GM12878 (cell line): ENCODE measurements around the gene DHX29. TPM values are rescaled to one million over a fixed set of nuclear protein-coding genes. Genes with fewer than 3 reads are reported as not detected.

Experiments
- ATAC-seq: fragments of 200-7000 bp; cut with Tn5 transposase; 3 replicates; pipeline ENCODE4 v1.9.1; 2020; ENCODE audit warnings: mild to moderate bottlenecking, moderate library complexity
- Bru-seq: library from RNA; stranded (reverse); fragments of 400-500 nt; gene quantifications from one replicate; lab custom pipeline; 2021; lab: Mats Ljungman, UMichigan
- BruChase-seq, 2 experiments: library from RNA; stranded (reverse); fragments of 400-500 nt; gene quantifications; one replicate each; lab custom pipeline; 2021; lab: Mats Ljungman, UMichigan
- BruUV-seq: library from RNA; stranded (reverse); fragments of 400-500 nt; replicated peaks from 2 replicates; lab custom pipeline; 2021; lab: Mats Ljungman, UMichigan
- CTCF ChIA-PET: fragments of 300-600 bp; sonication (Branson Sonifier 250); formaldehyde crosslinking; extraction: SDS; loops from one replicate; lab custom pipeline; 2021; ENCODE audit warnings: inconsistent platforms; lab: Yijun Ruan, JAX
- POLR2A ChIA-PET: fragments of 350-600 bp; formaldehyde crosslinking; extraction: SDS; loops from one replicate; lab custom pipeline; 2021; ENCODE audit warnings: inconsistent platforms; lab: Charles Lee
- RAD21 ChIA-PET: fragments of 300-600 bp; sonication (Branson Sonifier 250); formaldehyde crosslinking; loops from one replicate; lab custom pipeline; 2023; ENCODE audit warnings: antibody characterized with exemption; ENCODE audit not compliant: unreplicated experiment; lab: Charles Lee
- SMC1A ChIA-PET: fragments of 300-600 bp; sonication (Branson Sonifier 250); formaldehyde crosslinking; loops from one replicate; lab custom pipeline; 2023; ENCODE audit not compliant: unreplicated experiment, uncharacterized antibody; lab: Charles Lee
- DNase-seq: peaks from one replicate; pipeline ENCODE4 v3.0.0-alpha.2; 2011; ENCODE audit warnings: low read depth, low spot score
- FAIRE-seq: peaks from 3 replicates; lab custom pipeline; 2011; peaks lifted over from hg19 to GRCh38; lab: Jason Lieb, UNC
- H2AFZ ChIP-seq: 2 replicates; pipeline ENCODE4 v1.6.0; 2011; ENCODE audit warnings: low read depth, low read length, control low read depth; ENCODE audit not compliant: control insufficient read depth
- H3K27ac ChIP-seq: 2 replicates; pipeline ENCODE4 v1.5.1; 2011; ENCODE audit warnings: control low read depth; ENCODE audit not compliant: control insufficient read depth, insufficient read depth
- H3K27me3 ChIP-seq, 2 experiments: replicated peaks in 1 of 2; 2 replicates each; pipeline versions ENCODE4 v1.6.0 to v1.6.1; 2011; ENCODE audit warnings: low read length in 1 of 2; ENCODE audit not compliant: control insufficient read depth in 2 of 2, insufficient read depth in 2 of 2
- H3K36me3 ChIP-seq, 2 experiments: 2 replicates each; pipeline ENCODE4 v1.5.1; 2011; ENCODE audit warnings: low read length in 1 of 2; ENCODE audit not compliant: control insufficient read depth in 2 of 2, insufficient read depth in 2 of 2
- H3K4me1 ChIP-seq: 2 replicates; pipeline ENCODE4 v1.6.1; 2011; ENCODE audit warnings: mild to moderate bottlenecking, low read length, moderate library complexity, mixed read lengths; ENCODE audit not compliant: control insufficient read depth, insufficient read depth
- H3K4me2 ChIP-seq: 2 replicates; pipeline ENCODE4 v1.6.0; 2011; ENCODE audit warnings: control low read depth; ENCODE audit not compliant: control insufficient read depth, insufficient read depth
- H3K4me3 ChIP-seq: fragments of 200-600 bp; sonication (generic); 2 replicates; pipeline ENCODE4 v1.5.1; 2016
- H3K79me2 ChIP-seq: 2 replicates; pipeline ENCODE4 v1.6.0; 2011; ENCODE audit warnings: low read length; ENCODE audit not compliant: control insufficient read depth, insufficient read depth
- H3K9ac ChIP-seq: 2 replicates; pipeline ENCODE4 v1.8.0; 2011; ENCODE audit warnings: low read length, control low read depth, mixed read lengths; ENCODE audit not compliant: control insufficient read depth, insufficient read depth
- H3K9me3 ChIP-seq: replicated peaks from 3 replicates; pipeline ENCODE4 v1.5.1; 2011; ENCODE audit warnings: mild to moderate bottlenecking, low read length; ENCODE audit not compliant: control insufficient read depth, insufficient read depth
- H4K20me1 ChIP-seq: 2 replicates; pipeline ENCODE4 v1.6.0; 2011; ENCODE audit not compliant: control insufficient read depth, insufficient read depth
- MTA3 ChIP-seq: IDR thresholded peaks from 2 replicates; pipeline ENCODE4 v1.6.1; 2012; ENCODE audit warnings: low read length, inconsistent platforms, borderline replicate concordance
- NR2C1 ChIP-seq: fragments of 450-650 bp; IDR thresholded peaks from 2 replicates; pipeline ENCODE4 v1.6.1; 2017; ENCODE audit warnings: antibody characterized with exemption, mild to moderate bottlenecking, moderate library complexity
- RCOR1 ChIP-seq: conservative IDR thresholded peaks from 2 replicates; pipeline ENCODE4 v1.6.1; 2012; ENCODE audit warnings: low read depth, low read length, improper control_type of control experiment
- TCF12 ChIP-seq: IDR thresholded peaks from 2 replicates; pipeline ENCODE4 v1.6.1; 2011; ENCODE audit warnings: low read depth, mild to moderate bottlenecking, low read length
- WGBS: methylation state at CpG from one replicate; pipeline ENCODE4 v1.1.6; 2016; ENCODE audit warnings: low lambda C conversion rate; ENCODE audit not compliant: insufficient replicate concordance, insufficient coverage; ENCODE audit errors: missing lambda C conversion rate; 5-methylcytosine and 5-hydroxymethylcytosine counted together
- in situ Hi-C: fragments of 300-500 bp; cut with MboI; formaldehyde crosslinking; loops from 9 replicates; pipeline ENCODE4 v1.14.3; 2018; ENCODE audit warnings: mixed read lengths
- intact Hi-C: fragments of 100-400 bp; cut with micrococcal nuclease; formaldehyde crosslinking; loops from one replicate; pipeline ENCODE4 v1.14.2; 2022; ENCODE audit not compliant: unreplicated experiment
- long read RNA-seq, 2 experiments: library from polyadenylated mRNA; unstranded; transcript quantifications; one replicate each; pipeline ENCODE4 v2.0.0, GENCODE V29; 2019 to 2020
- polyA minus RNA-seq, 3 experiments: library from RNA; depleted of rRNA, polyadenylated mRNA; stranded (reverse); fragments of >200 nt; gene quantifications; 2 replicates each; pipeline ENCODE4 v1.2.3, GENCODE V29; 2011
- polyA plus RNA-seq, 11 experiments: library from polyadenylated mRNA; depleted of rRNA in 4 of 11; unstranded in 6 of 11; stranded (reverse) in 5 of 11; fragments of >200 nt; fragmentation: Nextera tagmentation in 4 of 11; fragmentation: Illumina TruSeq in 1 of 11; extraction: Ambion mirVana in 4 of 11; extraction: Trizol in 1 of 11; gene quantifications; 1 replicate in 1 of 11; 2 replicates in 10 of 11; pipeline versions ENCODE4 v1.2.1 to v1.2.3, GENCODE V29; 2011 to 2016; ENCODE audit warnings: inconsistent platforms in 2 of 11, missing spikeins in 2 of 11, low read depth in 1 of 11
- total RNA-seq, 4 experiments: library from RNA; depleted of rRNA in 3 of 4; stranded (reverse); fragments of >200 nt in 3 of 4; fragmentation: Illumina TruSeq in 1 of 4; extraction: Trizol in 1 of 4; gene quantifications; 2 replicates each; pipeline versions ENCODE4 v1.2.1 to v1.2.3, GENCODE V29; 2013 to 2021
- TF ChIP-seq, protein P1 (sequence below): IDR thresholded peaks from 2 replicates; pipeline ENCODE4 v1.6.1; 2012; ENCODE audit warnings: low read length, inconsistent platforms
- TF ChIP-seq, protein P2 (sequence below): fragments of 450-650 bp; IDR thresholded peaks from 2 replicates; pipeline ENCODE4 v1.6.1; 2016; ENCODE audit warnings: mild to moderate bottlenecking, moderate library complexity, borderline replicate concordance

DHX29 gene, protein sequence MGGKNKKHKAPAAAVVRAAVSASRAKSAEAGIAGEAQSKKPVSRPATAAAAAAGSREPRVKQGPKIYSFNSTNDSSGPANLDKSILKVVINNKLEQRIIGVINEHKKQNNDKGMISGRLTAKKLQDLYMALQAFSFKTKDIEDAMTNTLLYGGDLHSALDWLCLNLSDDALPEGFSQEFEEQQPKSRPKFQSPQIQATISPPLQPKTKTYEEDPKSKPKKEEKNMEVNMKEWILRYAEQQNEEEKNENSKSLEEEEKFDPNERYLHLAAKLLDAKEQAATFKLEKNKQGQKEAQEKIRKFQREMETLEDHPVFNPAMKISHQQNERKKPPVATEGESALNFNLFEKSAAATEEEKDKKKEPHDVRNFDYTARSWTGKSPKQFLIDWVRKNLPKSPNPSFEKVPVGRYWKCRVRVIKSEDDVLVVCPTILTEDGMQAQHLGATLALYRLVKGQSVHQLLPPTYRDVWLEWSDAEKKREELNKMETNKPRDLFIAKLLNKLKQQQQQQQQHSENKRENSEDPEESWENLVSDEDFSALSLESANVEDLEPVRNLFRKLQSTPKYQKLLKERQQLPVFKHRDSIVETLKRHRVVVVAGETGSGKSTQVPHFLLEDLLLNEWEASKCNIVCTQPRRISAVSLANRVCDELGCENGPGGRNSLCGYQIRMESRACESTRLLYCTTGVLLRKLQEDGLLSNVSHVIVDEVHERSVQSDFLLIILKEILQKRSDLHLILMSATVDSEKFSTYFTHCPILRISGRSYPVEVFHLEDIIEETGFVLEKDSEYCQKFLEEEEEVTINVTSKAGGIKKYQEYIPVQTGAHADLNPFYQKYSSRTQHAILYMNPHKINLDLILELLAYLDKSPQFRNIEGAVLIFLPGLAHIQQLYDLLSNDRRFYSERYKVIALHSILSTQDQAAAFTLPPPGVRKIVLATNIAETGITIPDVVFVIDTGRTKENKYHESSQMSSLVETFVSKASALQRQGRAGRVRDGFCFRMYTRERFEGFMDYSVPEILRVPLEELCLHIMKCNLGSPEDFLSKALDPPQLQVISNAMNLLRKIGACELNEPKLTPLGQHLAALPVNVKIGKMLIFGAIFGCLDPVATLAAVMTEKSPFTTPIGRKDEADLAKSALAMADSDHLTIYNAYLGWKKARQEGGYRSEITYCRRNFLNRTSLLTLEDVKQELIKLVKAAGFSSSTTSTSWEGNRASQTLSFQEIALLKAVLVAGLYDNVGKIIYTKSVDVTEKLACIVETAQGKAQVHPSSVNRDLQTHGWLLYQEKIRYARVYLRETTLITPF (N-terminal part only)
- 21.9 and 26.8 TPM in 2 replicates for total RNA-seq (2013; cell fraction: nucleolus; rRNA removed)
- total RNA-seq (2014; rRNA removed) (16.7 and 20.1 TPM in 2 replicates), total RNA-seq (2014; rRNA removed; fragmentation: Illumina TruSeq; extraction: Trizol) (23.1 and 25.9 TPM in 2 replicates), total RNA-seq (2021) (17.0 and 17.7 TPM in 2 replicates), polyA plus RNA-seq (2011; rRNA removed) (5.3 and 7.9 TPM in 2 replicates), polyA plus RNA-seq (2014; fragmentation: Illumina TruSeq; extraction: Trizol) (23.2 and 27.3 TPM in 2 replicates), polyA plus RNA-seq (2014; fragmentation: Nextera tagmentation; extraction: Ambion mirVana) (1 to 10 TPM; 5.8 to 9.5 TPM), polyA plus RNA-seq (2014; rRNA removed) (9.6 and 10.6 TPM in 2 replicates), polyA plus RNA-seq (2016; fragmentation: Nextera tagmentation; extraction: Ambion mirVana) (10 to 100 TPM; 39.6 to 49.1 TPM), polyA minus RNA-seq (2011; rRNA and poly(A)+ RNA removed) (3.6 and 4.3 TPM in 2 replicates), Bru-seq, nascent RNA (percentile 79 among the genes with signal in this experiment), BruChase-seq, experiment 1, labeled RNA remaining after a 6-hour chase (percentile 80 among the genes with signal in this experiment), BruChase-seq, experiment 2, labeled RNA remaining after a 2-hour chase (percentile 79 among the genes with signal in this experiment)
- 4.9 TPM for polyA plus RNA-seq (2011; ENCODE audit: low read depth)
- polyA plus RNA-seq (2011; cell fraction: cytosol; rRNA removed) = 2.5 and 3.2 TPM in 2 replicates
- 3.8 and 6.2 TPM in 2 replicates for polyA plus RNA-seq (2011; cell fraction: nucleus; rRNA removed)
- polyA plus RNA-seq (2012) = 7.5 and 7.6 TPM in 2 replicates
- polyA minus RNA-seq (2011; cell fraction: cytosol; rRNA and poly(A)+ RNA removed) = 3.3 and 3.9 TPM in 2 replicates
- 2.9 and 4.3 TPM in 2 replicates for polyA minus RNA-seq (2011; cell fraction: nucleus; rRNA and poly(A)+ RNA removed)
- long read RNA-seq, experiment 1, partial matches to known transcripts = 17 of 18 reads
- long read RNA-seq, experiment 1, other reads (novel, unspliced or antisense) = 1 of 18 reads
- long read RNA-seq, experiment 2, partial matches to known transcripts = 85 of 88 reads
- long read RNA-seq, experiment 2, other reads (novel, unspliced or antisense) = 3 of 88 reads

DNA sequence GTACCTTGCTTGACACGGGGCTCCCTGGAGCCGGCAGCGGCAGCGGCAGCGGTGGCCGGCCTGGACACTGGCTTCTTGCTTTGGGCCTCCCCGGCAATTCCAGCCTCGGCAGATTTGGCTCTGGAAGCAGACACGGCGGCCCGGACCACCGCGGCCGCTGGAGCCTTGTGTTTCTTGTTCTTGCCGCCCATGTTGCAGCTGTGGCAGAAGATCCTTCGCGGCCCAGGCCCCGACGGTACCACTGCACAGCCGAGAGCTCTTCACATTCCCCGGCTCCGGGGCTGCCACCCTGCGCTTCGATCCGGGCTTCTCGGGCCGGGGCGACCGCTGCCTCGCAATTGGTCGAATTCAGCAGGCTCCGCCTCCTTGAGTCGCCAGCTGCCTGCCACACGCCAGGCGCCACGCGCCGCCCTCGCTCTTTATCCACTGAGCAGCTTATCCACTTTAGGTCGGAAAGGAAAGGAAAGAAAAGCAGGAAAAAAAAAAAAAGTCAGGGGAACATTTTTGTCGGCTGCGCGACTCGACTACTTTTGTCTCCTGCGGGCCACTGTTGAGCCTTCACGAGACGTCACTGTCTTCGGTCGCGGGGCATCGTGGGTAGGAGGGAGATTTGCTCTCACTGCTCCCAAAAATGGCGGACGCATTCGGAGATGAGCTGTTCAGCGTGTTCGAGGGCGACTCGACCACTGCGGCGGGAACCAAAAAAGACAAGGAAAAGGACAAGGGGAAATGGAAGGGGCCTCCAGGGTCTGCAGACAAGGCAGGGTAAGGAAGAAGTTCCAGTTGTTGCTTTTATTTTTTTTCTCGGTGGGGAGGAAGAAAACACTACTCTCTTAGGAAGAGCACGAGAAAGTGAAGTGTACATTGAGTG is at the start of gene DHX29, which contains the start of gene MTREX:
Gene DHX29 (minus strand): TSS at position 312 of the 871 bp plus-strand sequence. CDS start 121 bp downstream, at position 191.
Gene MTREX (plus strand): TSS at position 607 of the 871 bp plus-strand sequence. CDS start 25 bp downstream, at position 632.
- Histone ChIP-seq H2AFZ (peak within 1 kb of the TSS; percentile 69), H3K36me3 (peaks cover 0 to 2% of the 10 kb centered on the region in 2 experiments; a peak in 1 of 4 replicates), H3K4me3 (peak within 1 kb of the TSS; percentile 85), H3K4me1 (no peaks in the 10 kb centered on the region), H3K4me2 (peak within 1 kb of the TSS; percentile 46), H3K27ac (peak within 1 kb of the TSS; percentile 80), H3K9ac (peak within 1 kb of the TSS; percentile 90), H3K27me3 (no peaks in the 10 kb centered on the region), H3K79me2 (peaks cover 87% of the 10 kb centered on the region), H4K20me1 (no peaks in the 10 kb centered on the region), H3K9me3 (peaks cover 2% of the 10 kb centered on the region; the same call in 2 of the 3 replicates)
- SMC1A ChIA-PET = interaction anchor here (1.0 kb wide), 3 partner anchors 8 to 11 kb away, joined by 3 to 5 read pairs (median 3); no protein-coding TSS in a partner anchor
- FAIRE-seq = peak; percentile 98
- WGBS = under 1% methylated on average over 58 of the region's 62 CpGs
- intact Hi-C loops (loop anchor here (5.0 kb wide), 1 partner anchor 135 kb away; the partner anchor contains the start of gene CDC20B), in situ Hi-C loops (loop anchor here (25.0 kb wide), 1 partner anchor 1880 kb away; no protein-coding TSS in a partner anchor)
- RAD21 ChIA-PET = interaction anchor here (0.9 to 1.2 kb wide), 5 partner anchors 11 to 670 kb away, joined by 3 to 5 read pairs (median 4); no protein-coding TSS in a partner anchor
- peak; percentile 94 for ATAC-seq
- CTCF ChIA-PET = interaction anchor here (0.5 to 2.3 kb wide), 6 partner anchors 10 to 385 kb away, joined by 3 to 8 read pairs (median 4); no protein-coding TSS in a partner anchor
- peak; percentile 63 for DNase-seq
- no TSS peak for BruUV-seq
- POLR2A ChIA-PET = interaction anchor here (0.5 to 1.1 kb wide), 7 partner anchors 8 to 636 kb away, joined by 3 to 7 read pairs (median 3); no protein-coding TSS in a partner anchor
- TF ChIP-seq, protein P1, sequence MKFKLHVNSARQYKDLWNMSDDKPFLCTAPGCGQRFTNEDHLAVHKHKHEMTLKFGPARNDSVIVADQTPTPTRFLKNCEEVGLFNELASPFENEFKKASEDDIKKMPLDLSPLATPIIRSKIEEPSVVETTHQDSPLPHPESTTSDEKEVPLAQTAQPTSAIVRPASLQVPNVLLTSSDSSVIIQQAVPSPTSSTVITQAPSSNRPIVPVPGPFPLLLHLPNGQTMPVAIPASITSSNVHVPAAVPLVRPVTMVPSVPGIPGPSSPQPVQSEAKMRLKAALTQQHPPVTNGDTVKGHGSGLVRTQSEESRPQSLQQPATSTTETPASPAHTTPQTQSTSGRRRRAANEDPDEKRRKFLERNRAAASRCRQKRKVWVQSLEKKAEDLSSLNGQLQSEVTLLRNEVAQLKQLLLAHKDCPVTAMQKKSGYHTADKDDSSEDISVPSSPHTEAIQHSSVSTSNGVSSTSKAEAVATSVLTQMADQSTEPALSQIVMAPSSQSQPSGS = peak; percentile 84
- no peak for TF ChIP-seq RCOR1
- no peak for TF ChIP-seq MTA3
- TF ChIP-seq TCF12 = no peak
- no peak for TF ChIP-seq NR2C1
- TF ChIP-seq, protein P2, sequence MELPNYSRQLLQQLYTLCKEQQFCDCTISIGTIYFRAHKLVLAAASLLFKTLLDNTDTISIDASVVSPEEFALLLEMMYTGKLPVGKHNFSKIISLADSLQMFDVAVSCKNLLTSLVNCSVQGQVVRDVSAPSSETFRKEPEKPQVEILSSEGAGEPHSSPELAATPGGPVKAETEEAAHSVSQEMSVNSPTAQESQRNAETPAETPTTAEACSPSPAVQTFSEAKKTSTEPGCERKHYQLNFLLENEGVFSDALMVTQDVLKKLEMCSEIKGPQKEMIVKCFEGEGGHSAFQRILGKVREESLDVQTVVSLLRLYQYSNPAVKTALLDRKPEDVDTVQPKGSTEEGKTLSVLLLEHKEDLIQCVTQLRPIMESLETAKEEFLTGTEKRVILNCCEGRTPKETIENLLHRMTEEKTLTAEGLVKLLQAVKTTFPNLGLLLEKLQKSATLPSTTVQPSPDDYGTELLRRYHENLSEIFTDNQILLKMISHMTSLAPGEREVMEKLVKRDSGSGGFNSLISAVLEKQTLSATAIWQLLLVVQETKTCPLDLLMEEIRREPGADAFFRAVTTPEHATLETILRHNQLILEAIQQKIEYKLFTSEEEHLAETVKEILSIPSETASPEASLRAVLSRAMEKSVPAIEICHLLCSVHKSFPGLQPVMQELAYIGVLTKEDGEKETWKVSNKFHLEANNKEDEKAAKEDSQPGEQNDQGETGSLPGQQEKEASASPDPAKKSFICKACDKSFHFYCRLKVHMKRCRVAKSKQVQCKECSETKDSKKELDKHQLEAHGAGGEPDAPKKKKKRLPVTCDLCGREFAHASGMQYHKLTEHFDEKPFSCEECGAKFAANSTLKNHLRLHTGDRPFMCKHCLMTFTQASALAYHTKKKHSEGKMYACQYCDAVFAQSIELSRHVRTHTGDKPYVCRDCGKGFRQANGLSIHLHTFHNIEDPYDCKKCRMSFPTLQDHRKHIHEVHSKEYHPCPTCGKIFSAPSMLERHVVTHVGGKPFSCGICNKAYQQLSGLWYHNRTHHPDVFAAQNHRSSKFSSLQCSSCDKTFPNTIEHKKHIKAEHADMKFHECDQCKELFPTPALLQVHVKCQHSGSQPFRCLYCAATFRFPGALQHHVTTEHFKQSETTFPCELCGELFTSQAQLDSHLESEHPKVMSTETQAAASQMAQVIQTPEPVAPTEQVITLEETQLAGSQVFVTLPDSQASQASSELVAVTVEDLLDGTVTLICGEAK = no peak; the same call in 1 of the 2 replicates
